SHP77 (cell line): Measurements from ENCODE around the gene KDM4B.

Source experiments
- DNase-seq, 2 experiments: peaks; one replicate each; lab custom pipeline; 2025; lab: John Stamatoyannopoulos, UW

Gene KDM4B

GRCh38 chr19:5068233-5069072, 99.5 kb downstream of the KDM4B start:
- DNase-seq: no peak

DNA sequence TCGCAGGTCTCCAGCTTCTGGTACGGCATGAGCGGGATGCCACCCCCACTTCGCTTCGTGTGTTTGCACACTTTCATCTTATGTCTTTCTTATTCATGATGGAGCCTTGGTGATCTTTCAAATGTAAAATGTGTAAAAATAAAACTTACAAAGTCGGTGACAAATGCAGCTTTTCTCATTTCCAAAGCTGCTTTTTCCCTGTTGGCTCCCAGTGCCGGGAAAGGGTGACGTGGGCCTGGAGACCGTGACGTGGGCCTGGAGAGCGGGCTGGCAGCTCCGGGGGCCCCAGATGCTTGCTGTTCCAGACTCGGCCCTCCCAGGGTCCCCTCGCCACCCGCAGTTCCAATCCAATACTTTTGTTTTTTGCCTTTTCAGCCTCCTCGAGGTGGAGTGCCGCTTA, 101.4 kb downstream of the KDM4B start:
- no peak for DNase-seq

DNA sequence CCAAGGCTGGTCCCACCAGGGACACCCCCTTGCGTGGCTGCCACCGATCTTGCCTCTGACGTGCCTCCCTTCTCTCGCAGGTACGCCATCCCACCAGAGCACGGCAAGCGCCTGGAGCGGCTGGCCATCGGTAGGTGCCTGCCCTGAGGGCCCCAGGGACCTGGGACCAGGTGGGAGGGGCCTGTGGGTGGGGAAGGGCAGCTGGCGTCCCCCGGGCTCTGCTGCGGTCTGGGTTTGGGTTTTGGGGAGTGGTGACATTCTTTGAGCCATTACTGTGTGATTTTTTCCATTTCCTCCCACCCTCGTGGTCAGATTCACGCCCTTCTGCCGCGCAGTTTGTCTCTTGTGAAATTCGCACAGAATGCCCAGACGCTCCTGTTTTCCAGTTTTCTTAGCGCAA, 102.0 kb downstream of the KDM4B start:
- no peak for DNase-seq

- no peak for DNase-seq
Measured at GRCh38 chr19:5071579-5071978, 102.7 kb downstream of the KDM4B start.

- DNase-seq: no peak
Measured at GRCh38 chr19:5072115-5072514, 103.2 kb downstream of the KDM4B start.

- DNase-seq: no peak
Measured at GRCh38 chr19:5073153-5073844, 104.4 kb downstream of the KDM4B start.

DNA sequence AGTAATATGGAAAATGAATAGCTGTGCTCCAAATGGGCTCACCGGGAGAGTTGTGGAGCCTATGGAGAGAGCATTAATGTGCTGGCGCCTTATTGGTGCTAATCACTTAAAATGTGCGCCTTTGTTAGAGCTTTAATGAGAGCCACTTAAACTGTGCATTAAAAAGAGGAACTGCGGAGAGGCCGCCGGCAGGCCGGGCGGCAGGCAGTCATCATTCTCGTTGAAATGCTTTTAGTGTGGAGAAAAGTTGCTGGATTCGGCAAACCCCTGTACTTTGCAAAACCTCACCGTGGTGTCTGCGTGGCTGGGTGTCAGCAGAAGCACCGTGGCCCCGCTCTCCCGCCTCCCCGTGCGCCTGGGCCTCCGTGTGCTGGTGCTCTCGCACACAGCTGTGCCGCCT, 105.5 kb downstream of the KDM4B start:
- no peak for DNase-seq

DNA sequence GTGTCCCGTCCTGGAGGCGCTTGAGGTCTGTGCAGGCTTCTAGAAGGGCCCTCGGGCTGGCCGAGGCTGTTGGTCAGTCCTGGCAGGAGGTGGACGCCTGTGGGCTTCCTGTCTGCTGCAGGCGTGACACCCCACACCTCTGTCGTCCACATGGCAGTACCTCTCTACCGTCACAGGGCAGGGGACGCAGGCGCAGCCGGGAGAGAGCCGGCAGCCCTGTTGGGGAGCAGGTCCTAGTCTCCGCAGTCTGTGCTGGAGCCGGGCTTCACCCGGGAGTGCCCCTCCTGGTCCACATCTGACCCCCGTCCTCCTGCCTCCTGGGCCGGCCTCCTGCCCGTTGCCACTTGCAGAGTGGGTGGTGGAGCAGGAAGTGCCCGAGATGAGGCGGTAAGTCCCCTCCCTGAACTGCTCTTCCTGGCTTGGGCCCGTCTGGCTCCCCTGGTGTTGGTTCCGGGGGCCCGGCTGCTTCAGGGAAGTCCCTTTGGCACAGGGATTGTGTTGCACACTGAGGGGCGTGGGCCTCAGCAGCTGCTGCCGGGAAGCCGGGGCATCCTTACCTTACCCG, 106.0 kb downstream of the KDM4B start:
- DNase-seq: no peak

- DNase-seq: no peak
Measured at GRCh38 chr19:5075597-5075996, 106.7 kb downstream of the KDM4B start.

GRCh38 chr19:5076440-5077208, 107.7 kb downstream of the KDM4B start:
- DNase-seq: no peak

GRCh38 chr19:5077209-5077515, 108.2 kb downstream of the KDM4B start:
- DNase-seq: no peak

GRCh38 chr19:5078182-5078581, 109.3 kb downstream of the KDM4B start:
- DNase-seq: no peak

DNA sequence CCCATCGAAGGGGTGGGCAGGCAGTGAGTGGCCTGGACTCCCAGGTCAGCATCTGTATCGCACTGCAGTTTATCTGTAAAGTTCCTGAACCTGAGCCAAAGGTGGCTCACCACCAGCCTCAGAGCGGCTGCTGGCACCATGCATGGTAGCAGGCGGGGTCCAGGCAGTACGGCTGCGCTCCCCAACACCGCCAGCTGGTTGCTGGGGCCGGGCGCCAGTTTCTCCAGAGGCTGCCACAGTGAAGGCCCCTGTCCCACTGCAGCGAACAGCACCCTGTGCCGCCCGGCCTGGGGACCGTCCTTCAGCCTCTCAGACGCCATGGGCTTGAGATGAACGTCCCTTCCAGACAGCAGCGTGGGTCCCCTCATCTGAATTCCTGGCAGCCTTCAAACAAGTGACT, 109.8 kb downstream of the KDM4B start:
- DNase-seq: no peak

- DNase-seq: no peak
Measured at GRCh38 chr19:5079071-5079774, 110.3 kb downstream of the KDM4B start.

GRCh38 chr19:5080030-5080654, 111.2 kb downstream of the KDM4B start:
- peak; percentile 81 to 88 for DNase-seq

GRCh38 chr19:5080809-5081208, 111.9 kb downstream of the KDM4B start:
- peak; percentile 13 to 35 for DNase-seq

DNA sequence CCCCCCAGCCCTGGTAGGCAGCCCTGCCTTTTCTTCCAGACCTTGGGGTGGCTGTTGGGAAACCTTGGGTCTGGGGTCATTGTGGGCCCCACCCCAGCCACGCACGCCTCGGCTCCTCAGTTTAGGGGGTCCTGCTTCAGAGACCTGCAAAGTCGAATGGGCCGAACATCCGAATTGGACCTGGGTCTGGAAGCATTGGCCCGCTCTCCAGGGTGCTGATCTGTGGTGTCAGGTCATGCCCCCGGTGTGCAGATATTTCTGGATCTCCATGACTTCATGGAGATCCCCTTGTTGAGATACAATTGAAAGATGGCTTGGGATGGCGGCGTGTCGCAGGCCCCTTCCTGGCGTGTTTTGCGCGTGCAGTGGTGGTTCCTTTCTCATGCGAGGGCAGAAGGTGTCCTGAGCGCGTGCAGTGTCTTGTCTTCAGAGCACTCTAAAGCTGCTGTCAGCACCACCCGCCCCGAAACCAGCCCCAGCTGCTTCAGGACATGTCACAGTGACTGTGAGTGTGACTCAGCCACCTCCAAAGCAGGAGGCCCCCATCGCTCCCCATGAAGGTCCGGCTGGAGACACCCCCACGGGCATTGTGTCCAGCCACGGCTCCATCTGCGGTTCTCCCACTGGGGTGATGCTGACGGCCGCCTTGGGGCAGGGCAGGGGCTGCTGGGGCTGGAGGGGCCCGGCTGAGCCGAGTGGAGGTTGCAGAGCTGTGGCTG, 112.7 kb downstream of the KDM4B start:
- DNase-seq: no peak

DNA sequence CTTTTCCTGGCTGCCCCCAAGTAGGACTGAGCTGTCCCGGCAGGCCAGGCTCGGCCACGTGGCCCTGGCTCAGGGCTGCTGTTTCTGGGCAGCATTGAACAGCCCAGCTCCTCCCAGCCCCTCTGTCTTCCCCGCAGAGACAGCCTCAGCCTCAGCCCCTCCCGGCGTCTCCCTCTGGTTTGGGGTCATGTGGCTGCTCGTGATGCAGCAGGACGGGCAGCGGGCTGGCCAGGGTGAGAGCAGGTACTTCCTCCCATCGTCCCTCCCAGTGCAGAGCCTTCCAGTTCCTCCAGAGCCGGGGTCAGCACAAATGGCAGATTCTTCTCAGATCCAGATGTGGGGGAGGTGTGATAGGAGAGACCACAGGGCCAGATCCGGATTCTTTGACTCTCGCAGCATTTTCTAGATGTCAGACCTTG, 114.6 kb downstream of the KDM4B start:
- no peak for DNase-seq

GRCh38 chr19:5085566-5085965, 116.7 kb downstream of the KDM4B start:
- no peak for DNase-seq

DNA sequence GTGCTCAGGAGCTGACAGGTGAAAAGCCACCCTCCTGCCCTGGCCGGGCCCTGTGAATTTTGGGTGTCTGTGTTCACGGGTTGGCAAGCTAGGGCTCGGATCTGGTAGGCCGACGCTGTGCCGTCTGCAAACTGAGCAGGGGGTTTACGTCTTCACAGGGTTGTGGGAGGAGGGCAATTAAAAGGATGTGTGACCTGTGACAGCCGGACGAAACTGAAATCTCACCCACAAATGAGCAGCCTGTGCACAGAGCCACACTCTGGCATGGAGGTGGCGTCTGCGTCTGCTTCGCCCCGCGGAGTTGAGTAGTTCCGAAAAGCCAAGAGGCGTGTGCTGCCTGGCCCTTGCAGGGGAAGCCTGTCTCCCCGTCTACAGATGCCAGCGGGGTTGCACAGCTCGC, 117.3 kb downstream of the KDM4B start:
- DNase-seq: no peak
